ENCODE data around the gene NLRP12. TPM values are rescaled to one million over a fixed set of nuclear protein-coding genes. Genes with fewer than 3 reads are reported as not detected.

NLRP12 gene
- total RNA-seq, 1 experiment from 2014 or later = 5.6 TPM

GRCh38 chr19:53868091-53868891, 44.2 kb upstream of the NLRP12 start:
- H3K4me1 Mint-ChIP-seq = peaks cover 19% of the 10 kb centered on the region
- DNase-seq (ENCODE audit: low spot score) = peak; percentile 58
- H3K27ac Mint-ChIP-seq = peak overlapping the region; percentile 85
- peak overlapping the region; percentile 93 for H3K4me3 Mint-ChIP-seq
- ChIA-PET CTCF (interaction anchor here (0.5 to 4.8 kb wide), 20 partner anchors 9 to 268 kb away, joined by 3 to 40 read pairs (median 8); partner anchors contain the start of genes CNOT3 and PRKCG), POLR2A (interaction anchor here (0.5 to 4.1 kb wide), 28 partner anchors 8 to 273 kb away, joined by 3 to 43 read pairs (median 5); partner anchors contain the start of genes CACNG7, CNOT3, PRKCG and PRPF31)
- ATAC-seq = no peak
- H3K9me3 Mint-ChIP-seq = no peaks in the 10 kb centered on the region
- H3K36me3 Mint-ChIP-seq = peaks cover 15% of the 10 kb centered on the region
- H3K27me3 Mint-ChIP-seq (ENCODE audit: low read depth) = peaks cover under 1% of the 10 kb centered on the region; the same call in 1 of the 2 replicates
- TF ChIP-seq EMX1 (CRISPR knock-in tag; IDR thresholded peaks at IDR 0.05) = no peak
- TF ChIP-seq HMGXB4 (CRISPR knock-in tag; IDR thresholded peaks at IDR 0.05) = no peak
- TF ChIP-seq ZNF281 (CRISPR knock-in tag; IDR thresholded peaks at IDR 0.05) = no peak
- no peak for TF ChIP-seq MLX (CRISPR knock-in tag; IDR thresholded peaks at IDR 0.05)
- no peak for TF ChIP-seq FOXP1 (CRISPR knock-in tag; IDR thresholded peaks at IDR 0.05; ENCODE audit: borderline replicate concordance)
- no peak for TF ChIP-seq SOX15 (CRISPR knock-in tag; IDR thresholded peaks at IDR 0.05)
- TF ChIP-seq ZNF671 (CRISPR knock-in tag; IDR thresholded peaks at IDR 0.05) = peak; percentile 69; the same call in 1 of the 2 replicates
- TF ChIP-seq NFATC4 (CRISPR knock-in tag; IDR thresholded peaks at IDR 0.05) = peak; percentile 66
- no peak for TF ChIP-seq MAX (CRISPR knock-in tag; IDR thresholded peaks at IDR 0.05)
- no peak for TF ChIP-seq NR1H2 (CRISPR knock-in tag; IDR thresholded peaks at IDR 0.05)
- no peak for TF ChIP-seq CREM (CRISPR knock-in tag; IDR thresholded peaks at IDR 0.05)
- TF ChIP-seq ZNF138 (CRISPR knock-in tag; conservative IDR thresholded peaks at IDR 0.05) = no peak
- no peak for TF ChIP-seq PREB (CRISPR knock-in tag; IDR thresholded peaks at IDR 0.05; ENCODE audit: borderline replicate concordance)
- TF ChIP-seq GABPB1 (CRISPR knock-in tag; IDR thresholded peaks at IDR 0.05) = no peak
- TF ChIP-seq PRRX2 (CRISPR knock-in tag; IDR thresholded peaks at IDR 0.05) = peak; percentile 47; the same call in 1 of the 2 replicates
- TF ChIP-seq ZNF416 (CRISPR knock-in tag; IDR thresholded peaks at IDR 0.05) = peak; percentile 86
- TF ChIP-seq ZBTB43 (CRISPR knock-in tag; IDR thresholded peaks at IDR 0.05) = no peak
- TF ChIP-seq ZNF532 (CRISPR knock-in tag; IDR thresholded peaks at IDR 0.05; ENCODE audit: borderline replicate concordance) = peak; percentile 88; the same call in 1 of the 2 replicates
- TF ChIP-seq ZBTB21 (CRISPR knock-in tag; IDR thresholded peaks at IDR 0.05; ENCODE audit: borderline replicate concordance) = no peak
- TF ChIP-seq OVOL2 (CRISPR knock-in tag; IDR thresholded peaks at IDR 0.05; ENCODE audit: borderline replicate concordance) = no peak

All from WTC11 (cell line).